Suppressor macrophage treated with lipopolysaccharide for 4 hours (primary cell): ENCODE measurements around the gene SLC39A10.
"Not testable (repeated sequence)": the region's sequence is repeated elsewhere in the genome, so short reads cannot be mapped to it uniquely, and the experiment has no call there.

Source experiments
- DNase-seq: peaks from one replicate; pipeline ENCODE4 v3.0.0-alpha.2; 2020

Gene SLC39A10

DNA sequence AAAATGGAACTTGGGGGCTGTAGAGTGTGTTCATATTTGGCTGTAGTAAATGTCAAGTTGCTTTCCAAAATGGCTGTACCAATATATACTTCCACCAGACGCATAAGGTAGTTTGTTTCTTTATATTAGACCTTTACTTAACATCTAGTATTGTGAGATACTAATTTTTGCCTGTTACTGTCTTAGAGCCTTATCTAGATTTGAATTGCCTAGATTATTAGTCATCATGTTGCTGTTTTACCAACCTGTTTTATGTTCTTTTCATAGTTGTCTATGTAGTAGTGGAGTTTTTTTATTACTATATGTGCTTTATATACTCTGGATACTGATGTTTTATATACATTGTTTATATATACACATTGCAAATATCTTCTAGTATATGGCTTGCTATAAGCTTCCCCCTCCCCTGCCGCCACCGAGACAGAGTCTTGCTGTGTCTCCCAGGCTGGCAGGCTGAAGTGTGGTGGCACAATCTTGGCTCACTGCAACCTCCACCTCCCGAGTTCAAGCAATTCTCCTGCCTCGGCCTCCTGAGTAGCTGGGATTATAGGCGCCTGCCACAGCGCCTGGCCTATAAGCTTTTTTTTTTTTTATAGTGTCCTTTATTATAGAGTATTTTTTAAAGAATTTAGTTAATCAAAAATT, 18.9 kb downstream of the SLC39A10 start:
- DNase-seq: no peak

DNA sequence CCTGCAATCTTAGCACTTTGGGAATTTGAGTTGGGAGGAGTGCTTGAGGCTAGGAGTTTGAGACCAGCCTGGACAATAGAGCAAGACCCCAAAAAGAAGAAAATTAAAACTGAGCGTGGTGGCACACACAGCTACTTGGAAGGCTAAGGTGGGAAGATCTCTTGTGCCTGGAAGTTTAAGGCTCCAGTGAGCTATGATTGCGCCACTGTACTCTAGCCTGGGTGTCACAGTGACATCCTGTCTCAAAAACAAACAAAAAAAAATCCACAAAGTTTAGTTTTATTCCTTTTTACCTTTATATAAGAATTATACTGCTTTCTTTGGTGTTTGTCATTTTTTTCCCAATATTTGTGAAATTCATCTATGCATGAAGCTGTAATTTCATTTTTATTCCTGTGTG, 20.3 kb downstream of the SLC39A10 start:
- no peak for DNase-seq

DNA sequence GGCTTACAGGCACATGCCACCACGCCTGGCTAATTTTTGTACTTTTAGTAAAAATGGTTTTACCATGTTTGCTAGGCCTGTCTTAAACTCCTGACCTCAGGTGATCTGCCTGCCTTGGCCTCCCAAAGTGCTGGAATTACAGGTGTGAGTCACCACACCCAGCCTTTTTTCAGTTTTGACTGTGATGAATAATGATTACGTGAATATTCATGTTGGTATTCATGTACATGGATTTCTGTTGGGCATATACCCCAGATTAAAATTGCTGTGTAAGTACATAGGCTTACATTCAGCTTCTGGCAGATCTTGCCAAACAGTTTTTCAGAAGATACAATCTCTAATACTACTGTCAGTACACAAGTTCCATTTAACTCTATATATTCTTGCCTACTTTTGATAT, 20.9 kb downstream of the SLC39A10 start:
- no peak for DNase-seq

DNA sequence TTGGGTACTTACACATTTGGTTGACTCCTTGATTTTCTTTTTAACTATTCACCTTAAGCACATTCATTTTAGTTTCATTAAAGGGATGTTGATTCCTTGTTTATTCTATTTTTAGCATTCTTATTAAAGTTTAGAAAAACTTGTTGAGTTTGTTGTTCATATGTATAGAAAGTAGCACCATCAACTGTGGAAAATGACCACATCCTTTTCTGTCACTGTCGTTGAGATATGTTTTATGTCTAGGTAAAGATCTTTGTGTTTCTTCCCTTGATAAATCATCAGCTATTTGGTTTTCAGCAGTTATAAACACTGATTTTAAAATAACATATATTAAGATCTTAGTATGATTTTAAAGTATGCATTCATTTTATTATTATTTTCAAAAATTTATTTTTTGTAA, 25.1 kb downstream of the SLC39A10 start:
- no peak for DNase-seq

DNA sequence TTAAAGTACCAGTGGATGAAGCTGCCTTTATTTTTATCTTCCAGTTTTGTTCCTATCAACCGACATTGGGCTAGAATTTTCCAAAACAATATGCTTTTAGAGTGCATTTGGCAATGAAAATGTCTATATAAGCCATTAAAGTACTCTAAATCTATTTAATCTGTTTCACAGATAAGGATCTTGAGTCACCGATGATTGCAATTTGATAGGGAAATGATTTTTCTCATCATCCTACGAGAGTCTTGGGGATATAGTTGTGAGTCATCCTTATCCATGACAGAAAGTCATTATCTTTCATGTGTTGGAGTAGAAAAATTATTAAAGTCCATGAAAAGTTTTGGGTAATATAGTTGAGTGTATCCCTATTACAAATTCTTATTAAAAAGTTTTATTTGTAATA, 26.1 kb downstream of the SLC39A10 start:
- no peak for DNase-seq

DNA sequence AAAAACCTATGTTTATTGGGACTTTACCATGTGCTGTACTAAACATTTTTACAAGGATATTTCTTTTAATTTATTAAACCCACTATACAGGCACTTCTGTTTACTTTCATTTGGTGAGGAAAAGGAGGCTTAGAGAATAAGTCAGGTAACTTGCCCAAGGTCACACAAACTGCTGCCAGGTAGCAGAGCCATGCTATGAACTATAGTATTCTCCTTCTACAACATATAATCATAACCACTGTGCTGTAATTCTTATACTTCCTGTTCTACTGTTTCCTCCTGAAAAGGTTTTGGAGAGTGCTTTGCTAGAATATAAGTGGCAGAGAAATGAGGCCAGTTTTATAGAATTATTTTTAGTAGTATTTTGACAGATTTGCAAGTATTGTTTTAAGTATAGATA, 29.5 kb downstream of the SLC39A10 start:
- no peak for DNase-seq

DNA sequence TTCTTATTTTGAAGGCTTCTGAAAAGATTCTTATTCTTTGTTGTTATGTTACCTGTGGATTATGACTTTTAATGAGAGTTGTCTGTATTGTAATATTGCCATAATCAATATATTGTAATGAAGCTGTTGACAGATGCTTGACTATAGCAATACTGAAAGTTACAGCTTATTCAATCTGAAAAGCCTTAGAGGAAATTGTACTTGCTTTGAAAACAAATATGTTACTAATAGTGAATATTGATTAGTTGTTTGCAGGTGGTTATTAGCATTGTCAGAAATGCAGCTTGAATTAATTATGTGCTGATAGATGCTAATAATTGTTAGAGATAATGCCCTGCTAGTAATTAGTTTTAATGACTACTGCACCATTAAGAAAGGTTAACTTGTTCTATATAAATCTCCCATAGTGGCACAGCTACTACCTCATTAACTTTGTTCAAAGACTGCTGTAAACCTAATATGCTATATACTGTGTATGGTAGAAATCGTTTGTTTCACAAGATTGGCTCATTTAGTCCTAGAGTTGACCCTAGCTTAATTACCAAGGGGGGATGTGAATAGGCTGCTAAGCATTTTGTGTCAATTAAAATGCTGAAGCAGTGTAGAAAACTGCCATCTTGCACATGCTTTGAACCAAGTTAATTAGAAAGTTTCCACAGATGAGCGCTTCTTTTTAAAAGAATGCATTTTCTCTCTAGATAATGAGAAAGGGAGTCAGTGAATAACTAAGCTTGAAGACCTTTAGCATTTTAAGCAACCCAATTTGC, 30.5 kb downstream of the SLC39A10 start:
- DNase-seq: no peak

DNA sequence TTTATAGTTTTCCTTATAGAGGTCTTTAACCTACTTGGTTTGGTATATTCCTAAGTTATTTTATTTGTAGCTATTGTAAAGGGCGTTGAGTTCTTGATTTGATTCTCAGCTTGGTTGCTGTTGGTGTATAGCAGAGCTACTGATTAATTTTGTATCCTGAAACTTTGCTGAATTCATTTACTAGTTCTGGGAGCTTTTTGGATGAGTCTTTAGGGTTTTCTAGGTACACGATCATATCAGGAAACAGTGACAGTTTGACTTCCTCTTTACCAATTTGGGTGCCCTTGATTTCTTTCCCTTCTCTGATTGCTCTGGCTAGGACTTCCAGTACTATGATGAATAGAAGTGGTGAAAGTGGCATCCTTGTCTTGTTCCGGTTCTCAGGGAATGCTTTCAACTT, 35.5 kb downstream of the SLC39A10 start:
- DNase-seq: not testable (repeated sequence)

DNA sequence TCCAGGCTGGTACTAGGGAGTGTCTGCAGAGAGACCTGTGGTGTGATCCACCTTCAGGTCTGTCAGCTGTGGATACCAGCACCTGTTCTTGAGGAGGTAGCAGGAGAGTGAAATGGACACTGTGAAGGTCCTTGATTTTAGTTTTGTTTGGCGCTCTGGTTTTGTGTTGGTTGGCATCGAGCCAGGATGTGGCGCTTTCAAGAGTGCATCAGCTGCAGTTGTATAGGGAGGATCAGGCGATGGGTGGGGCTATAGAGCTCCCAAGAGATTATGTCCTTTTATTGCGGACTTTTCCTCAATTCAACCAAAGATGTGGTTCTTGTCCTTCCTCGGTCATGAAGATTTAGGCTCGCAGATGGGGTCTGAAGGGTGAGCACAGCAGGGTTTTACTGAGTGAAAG, 37.5 kb downstream of the SLC39A10 start:
- no peak for DNase-seq

DNA sequence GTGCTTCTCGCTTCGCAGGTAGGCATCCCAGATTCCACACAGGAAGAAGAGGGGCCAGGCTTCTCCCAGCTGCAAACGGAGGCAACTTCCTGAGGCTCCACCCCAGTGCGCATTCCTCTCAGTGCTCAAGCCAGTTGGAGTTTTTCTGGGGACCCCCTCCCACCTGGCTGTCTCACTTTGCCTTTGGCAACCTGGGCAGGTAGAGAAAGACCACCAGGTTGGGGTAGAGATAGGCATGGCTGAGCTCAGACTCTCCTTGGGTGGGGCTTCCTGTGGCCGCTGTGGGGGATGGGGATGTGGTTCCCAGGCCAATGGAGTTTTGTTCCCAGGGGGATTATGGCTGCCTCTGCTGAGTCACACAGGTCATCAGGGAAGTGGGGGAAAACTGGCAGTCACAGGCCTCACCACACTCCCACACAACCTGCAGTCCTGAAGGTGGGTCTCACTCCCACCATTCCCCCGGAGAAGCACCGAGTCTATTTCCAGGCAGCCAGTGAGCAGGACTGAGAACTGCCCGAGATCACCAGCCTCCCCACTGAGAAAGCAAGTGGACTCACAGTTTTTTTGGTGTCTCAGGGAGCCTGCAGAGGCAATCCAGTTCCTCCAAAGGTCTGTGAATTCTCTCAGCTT, 38.1 kb downstream of the SLC39A10 start:
- no peak for DNase-seq

DNA sequence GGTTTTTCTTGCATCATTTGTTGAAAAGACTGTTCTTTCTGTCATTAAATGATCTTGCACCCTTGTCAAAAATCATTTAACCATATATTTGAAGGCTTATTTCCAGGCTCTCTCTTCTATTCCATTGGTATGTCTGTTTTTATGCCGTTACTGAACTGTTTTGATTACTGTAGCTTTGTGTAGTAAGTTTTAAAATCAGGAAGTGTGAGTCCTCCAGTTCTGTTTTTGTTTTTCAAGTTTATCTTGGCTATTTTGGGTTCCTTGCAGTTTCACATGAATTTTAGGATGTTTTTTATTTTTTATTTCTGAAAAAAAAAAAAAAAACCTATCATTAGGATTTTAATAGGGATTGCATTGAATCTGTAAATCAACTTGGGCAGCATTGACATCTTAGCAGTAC, 39.0 kb downstream of the SLC39A10 start:
- no peak for DNase-seq

DNA sequence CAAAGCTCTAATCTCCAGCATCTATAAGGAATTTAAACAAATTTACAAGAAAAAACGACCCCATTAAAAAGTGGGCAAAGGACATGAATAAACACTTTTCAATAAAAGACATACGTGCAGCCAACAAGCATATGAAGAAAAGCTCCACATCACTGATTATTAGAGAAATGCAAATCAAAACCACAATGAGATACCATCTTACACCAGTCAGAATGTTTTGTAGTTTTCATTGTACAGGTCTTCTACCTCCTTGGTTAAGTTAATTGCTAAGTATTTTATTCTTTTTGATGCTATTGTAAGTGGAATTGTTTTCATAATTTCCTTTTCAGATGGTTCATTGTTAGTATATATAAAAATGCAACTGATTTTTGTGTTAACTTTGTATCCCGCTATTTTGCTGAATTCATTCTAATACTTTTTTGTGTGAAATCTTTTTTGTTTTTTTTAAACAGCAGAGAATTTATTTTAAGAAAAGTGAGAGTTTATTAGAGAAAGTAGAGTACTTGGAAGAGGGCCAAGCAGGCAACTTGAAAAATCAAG, 40.7 kb downstream of the SLC39A10 start:
- no peak for DNase-seq

DNA sequence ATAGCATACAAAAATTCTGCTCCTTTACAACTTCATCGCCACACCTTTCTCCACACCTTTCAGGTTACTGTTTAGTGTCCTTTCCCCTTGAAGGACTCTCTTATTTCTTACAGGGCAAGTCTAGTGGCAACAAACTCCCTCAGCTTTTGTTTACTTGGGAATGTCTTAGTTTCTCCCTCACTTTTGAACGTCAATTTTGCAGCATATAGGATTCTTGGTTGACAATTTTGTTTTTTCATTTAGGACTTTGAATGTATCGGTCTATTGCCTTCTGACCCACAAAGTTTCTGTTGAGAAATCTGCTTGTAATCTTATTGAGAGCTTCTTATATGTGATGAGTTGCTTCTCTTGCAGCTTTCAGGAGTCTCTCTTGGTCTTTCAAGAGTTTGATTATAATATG, 43.5 kb downstream of the SLC39A10 start:
- DNase-seq: no peak

DNA sequence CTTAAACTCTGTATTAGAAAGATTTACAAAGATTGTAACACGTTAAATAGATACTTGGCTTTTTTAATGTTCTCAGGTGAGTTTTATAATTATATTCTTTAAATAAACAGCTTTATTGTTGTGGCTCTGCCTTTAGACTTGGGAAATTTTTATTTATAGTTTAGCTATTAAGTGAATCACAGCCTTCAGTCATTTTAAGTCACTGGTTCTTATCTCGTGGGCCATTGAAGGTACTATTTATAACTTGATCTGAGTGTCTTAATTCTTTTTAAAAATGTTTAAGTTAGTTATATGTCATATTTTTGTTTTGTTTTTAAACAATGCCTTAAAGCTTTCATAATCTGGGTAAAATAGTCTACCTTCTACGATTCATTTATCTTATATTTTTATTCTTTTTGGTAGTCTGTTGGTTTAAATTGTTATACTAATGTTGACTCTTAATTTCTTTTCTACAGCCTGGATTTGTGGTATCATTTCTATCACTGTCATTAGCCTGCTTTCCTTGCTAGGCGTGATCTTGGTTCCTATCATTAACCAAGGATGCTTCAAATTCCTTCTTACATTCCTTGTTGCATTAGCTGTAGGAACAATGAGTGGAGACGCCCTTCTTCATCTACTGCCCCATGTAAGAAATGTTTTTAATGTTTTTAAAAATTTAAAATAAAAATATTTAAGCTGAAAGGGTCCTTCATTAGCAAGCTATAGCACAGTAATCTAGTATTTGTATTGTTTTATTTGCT, 49.3 kb downstream of the SLC39A10 start:
- DNase-seq: no peak

DNA sequence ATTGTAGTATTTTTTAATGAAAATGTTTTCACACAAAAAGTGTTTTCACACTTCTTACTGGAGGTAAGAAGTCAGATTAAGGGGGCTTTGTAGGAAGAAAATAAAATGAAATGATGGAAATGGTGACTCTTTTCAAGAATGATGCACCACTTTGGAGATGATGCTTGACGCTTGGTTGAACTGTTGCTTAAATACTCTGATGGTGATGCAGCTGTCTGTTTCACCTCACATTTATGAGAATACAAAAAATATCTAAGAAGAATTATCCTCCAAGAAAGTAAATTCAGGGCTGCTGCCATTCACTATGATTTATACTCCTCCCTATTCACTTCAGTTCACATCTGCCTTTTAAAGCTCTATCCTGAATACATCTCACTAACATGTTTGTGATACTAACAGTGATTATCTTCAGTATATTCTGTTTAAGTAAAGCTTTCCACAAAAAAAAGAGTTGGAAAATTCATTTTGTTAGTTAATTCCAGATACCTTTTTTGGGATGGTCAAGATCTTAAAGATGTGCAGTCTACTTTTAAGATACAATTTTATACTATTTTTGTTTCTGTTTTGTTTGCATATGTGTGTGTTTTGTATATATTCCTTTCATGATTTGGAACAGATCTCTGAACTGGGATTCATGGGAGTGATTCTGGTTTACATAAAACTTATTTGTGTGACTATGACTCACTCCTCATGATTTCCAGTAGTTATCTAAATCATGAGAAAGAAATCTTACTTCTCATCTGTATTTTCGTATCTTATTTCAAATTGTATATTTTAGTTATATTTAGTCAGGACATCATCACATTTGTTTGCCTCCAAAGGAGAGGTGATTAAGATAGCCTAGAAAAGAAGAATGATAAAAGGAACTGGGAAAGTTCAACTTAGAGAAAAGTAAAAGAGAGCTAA, 53.1 kb downstream of the SLC39A10 start:
- no peak for DNase-seq

DNA sequence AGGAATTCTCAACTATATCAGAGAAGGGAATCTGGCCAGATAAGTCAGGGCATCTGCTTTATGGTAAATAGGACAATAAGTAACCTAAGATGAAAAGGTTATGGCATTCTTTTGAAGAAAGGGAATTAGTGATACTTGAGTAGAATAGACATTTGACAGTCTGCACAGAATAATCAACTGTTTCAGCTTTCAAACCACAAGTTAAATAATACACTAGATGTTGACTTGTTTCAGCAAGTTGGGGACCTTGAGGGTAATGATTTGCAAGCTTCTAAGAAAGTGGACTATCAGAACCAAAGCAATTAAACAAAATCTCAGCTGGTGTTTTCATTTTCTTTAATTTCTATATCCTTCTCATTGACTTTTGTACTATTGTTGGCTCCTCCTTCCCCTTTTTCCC, 54.5 kb downstream of the SLC39A10 start:
- no peak for DNase-seq

DNA sequence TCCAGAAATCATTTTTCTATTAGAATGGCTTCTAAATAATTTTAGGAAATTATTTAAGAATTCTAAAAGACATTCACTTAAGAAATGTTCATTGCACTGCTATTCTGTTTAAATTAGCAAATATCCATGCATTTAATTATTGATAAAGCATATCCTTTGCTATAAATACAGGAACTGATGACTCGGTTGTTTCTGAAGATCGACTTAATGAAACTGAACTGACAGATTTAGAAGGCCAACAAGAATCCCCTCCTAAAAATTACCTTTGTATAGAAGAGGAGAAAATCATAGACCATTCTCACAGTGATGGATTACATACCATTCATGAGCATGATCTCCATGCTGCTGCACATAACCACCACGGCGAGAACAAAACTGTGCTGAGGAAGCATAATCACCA, 59.4 kb downstream of the SLC39A10 start:
- DNase-seq: no peak

DNA sequence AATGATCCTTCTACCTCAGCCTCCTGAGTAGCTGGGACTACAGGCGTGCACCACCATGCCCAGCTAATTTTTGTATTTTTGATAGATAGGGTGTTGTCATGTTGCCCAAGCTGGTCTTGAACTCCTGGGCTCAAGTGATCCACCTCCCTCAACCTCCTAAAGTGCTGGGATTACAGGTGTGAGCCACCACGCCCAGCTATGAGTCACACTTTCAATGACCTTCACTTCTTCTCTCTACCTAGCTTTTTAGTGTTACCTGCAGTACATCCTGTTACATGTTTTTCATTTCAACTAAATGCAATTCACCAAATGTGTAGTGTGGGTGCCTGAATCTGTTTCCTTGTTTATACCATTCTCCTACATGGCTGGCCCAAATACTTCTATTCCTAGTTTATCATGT, 64.0 kb downstream of the SLC39A10 start:
- DNase-seq: no peak

DNA sequence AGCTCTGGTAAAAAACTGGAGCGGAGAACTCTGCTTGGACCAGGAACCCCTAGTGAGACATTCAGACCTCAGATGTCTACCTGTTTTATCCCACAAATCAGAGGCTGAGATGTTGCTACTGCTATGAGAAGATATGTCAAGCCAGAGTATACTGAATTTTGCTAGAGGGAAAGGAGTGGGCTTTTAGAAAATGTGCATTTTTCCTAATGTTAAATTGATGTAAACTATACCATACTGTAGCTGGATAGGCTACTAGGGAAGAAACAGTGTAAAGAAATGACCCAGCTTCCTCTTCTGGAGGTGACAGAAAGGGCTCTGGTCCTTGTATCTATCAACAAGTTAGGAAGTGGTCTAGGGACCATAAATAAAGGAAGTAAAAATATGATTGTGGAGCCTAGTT, 65.0 kb downstream of the SLC39A10 start:
- DNase-seq: no peak

DNA sequence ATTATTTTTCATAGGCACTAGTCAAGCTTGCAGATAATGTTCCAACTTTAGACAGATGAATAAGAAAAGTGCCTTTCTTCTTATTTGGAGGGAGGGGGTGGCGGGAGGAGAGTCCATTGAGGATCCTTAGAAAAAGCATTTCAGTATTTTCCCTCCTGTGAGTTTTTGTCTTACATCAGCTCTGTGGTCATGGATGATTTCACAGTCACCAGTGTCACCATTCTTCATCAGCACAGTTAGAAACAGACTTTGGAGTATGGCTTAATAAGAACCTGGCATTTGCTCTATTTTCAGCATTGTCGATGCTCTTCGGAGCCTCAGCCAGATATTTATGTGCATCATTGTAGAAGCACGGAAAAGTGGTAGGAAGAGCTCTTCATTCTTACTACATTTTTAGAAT, 70.1 kb downstream of the SLC39A10 start:
- DNase-seq: no peak

DNA sequence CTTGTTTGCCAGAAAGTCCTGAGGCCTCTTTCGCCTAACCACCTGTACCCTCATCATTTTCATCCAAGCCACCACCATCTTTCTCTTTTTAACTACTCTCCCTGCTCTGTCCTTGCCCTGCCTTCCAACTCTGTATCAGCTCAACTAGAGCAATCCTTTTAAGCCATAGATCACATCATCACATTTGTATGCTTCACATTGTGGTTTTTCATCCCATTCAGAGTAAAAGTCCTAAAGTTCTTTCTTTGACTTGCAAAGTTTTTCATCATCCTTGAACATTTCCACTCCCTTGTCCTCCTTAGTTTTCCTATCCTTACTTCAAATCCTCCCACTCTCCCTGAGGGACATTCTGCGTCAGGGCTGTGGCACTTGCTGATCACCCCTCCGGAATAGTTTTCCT, 73.9 kb downstream of the SLC39A10 start:
- no peak for DNase-seq

DNA sequence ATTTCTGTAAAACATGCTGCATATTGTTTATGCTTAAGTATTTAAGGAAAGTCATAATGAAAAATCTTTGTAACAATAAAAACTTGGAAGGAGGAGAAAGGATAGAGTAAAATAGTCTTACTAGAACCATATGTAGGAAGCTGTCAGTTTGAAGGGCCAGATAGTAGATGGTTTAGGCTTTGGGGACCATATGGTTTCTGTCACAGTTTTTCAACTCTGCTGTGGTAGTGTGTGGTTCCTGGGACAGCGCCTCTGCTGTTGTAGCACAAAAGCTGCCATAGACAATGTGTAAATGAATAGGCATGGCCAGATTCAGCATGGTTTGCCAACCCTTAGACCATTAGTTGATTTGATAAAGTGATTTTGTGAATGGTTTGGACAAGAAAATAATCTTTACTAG, 75.5 kb downstream of the SLC39A10 start:
- no peak for DNase-seq
